ENCODE results near the gene PPP1R9B.

The PPP1R9B gene

DNA sequence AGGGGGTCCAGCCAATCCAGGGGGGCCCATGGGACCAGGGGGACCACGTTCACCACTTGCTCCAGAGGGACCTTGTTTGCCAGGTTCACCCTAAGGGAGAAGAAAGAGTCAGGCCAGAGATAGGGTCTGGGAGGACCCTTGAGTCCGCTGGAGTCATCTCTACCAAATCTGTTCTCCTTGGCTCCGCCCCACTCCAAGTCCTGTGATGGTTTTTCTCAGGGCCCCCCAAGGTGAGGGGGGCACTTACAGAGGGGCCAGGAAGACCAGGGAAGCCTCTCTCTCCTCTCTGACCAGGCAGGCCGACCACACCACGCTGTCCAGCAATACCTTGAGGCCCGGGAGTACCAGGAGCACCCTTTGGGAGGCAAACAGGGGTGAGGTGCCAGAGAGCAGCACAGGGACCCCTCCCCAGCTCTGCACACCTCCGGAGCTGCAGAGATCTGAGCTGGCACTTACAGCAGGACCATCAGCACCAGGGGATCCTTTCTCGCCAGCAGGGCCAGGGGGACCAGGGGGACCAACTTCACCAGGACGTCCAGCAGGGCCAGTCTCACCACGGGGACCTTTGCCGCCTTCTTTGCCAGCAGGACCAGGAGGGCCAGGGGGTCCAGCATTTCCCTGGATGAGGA is 38.6 kb upstream of the PPP1R9B start:
- H3K4me3 ChIP-seq (ENCODE audit: low read depth, low read length), result no peak overlapping the region
- no peak for DNase-seq (ENCODE audit: low read depth)

DNA sequence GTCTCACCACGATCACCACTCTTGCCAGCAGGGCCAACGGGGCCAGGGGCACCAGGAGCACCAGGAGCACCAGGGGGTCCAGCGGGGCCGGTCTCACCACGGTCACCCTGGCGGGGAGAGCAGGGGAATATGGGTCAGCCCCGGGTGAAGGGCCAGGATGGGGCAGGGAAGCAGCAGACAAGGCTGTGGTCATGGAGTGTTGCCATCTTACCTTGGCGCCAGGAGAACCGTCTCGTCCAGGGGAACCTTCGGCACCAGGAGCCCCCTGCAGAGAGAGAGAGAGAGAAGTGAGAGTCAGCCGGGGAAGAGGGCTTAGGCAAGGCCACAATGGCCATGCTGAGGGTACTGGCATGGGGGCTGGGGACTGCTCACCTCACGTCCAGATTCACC is 38.0 kb upstream of the PPP1R9B start:
- no peak for DNase-seq (ENCODE audit: low read depth)
- no peak overlapping the region for H3K4me3 ChIP-seq (ENCODE audit: low read depth, low read length)

DNA sequence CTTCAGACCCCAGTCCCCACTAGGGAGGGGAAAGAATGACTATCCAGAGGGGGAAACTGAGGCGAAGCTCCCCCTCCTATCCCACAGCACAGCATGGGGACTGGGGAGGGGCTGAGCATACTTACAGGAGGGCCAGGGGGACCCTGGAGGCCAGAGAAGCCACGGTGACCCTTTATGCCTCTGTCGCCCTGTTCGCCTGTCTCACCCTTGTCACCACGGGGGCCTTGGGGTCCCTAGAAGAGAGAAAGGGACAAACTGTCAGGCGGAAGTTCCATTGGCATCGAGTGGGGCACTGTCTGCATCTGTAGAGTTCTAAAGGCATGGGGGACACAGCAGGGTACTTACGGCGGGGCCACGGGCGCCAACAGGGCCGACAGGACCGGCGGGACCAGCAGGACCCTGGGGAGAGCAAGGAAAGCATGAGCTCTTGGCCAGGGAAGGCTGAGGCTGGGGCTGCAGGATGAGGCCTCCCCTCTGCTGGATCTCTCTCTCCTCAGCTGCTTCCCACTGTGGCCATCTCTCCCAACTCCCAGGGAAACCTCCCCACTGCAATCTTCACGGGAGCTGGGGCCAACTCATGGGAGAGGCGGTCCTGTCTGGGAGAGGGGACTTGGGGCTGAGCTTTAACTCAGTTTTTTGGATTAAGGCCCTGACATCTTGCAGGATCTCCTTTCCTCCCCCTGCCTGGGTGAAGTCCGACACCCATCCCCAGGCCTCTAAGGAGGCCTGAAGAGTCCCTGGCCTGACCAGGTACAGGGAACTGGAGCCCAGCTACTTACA is 37.5 kb upstream of the PPP1R9B start:
- no peak for DNase-seq (ENCODE audit: low read depth)
- H3K4me3 ChIP-seq (ENCODE audit: low read depth, low read length), result no peak overlapping the region

DNA sequence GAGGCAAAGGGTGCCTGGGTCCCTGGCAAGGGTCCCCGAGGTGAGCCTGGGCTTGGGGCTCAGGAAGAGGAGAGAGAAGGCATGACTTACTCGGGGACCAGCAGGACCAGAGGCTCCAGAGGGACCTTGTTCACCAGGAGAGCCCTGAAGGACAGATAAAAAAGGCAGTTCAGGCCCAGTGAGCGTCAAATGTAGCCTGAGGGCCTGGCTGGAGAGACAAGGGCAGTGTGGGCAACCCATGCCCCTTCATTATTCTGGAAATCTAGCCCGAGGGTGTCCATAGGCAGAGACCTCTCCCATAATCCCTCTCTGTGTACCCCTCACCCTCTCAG is 36.9 kb upstream of the PPP1R9B start:
- H3K4me3 ChIP-seq (ENCODE audit: low read depth, low read length), result no peak overlapping the region
- DNase-seq (ENCODE audit: low read depth), result no peak

DNA sequence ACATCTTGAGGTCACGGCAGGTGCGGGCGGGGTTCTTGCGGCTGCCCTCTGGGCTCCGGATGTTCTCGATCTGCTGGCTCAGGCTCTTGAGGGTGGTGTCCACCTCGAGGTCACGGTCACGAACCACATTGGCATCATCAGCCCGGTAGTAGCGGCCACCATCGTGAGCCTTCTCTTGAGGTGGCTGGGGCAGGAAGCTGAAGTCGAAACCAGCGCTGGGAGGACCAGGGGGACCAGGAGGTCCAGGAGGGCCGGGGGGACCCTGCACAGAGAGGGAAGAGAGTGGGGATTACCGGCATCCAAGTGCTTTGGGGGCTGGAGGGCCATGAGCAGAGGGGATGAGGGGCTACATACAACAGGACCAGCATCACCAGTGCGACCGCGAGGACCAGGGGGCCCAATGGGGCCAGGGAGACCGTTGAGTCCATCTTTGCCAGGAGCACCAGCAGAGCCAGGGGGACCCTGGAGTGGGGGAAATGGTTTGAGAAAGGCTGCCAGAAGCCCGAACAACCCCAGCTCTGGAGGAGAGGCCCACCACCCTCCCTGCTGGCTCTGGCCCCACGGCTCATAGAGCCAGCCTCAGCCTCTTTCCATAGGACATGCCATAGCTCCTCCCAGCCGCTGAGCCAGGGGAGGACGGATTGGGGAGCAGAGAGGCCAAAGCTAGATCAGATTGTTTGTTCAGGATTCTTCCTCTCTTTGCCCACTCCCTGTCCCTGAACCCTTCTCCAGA is 36.4 kb upstream of the PPP1R9B start:
- H3K4me3 ChIP-seq (ENCODE audit: low read depth, low read length), result no peak overlapping the region
- DNase-seq (ENCODE audit: low read depth), result no peak

DNA sequence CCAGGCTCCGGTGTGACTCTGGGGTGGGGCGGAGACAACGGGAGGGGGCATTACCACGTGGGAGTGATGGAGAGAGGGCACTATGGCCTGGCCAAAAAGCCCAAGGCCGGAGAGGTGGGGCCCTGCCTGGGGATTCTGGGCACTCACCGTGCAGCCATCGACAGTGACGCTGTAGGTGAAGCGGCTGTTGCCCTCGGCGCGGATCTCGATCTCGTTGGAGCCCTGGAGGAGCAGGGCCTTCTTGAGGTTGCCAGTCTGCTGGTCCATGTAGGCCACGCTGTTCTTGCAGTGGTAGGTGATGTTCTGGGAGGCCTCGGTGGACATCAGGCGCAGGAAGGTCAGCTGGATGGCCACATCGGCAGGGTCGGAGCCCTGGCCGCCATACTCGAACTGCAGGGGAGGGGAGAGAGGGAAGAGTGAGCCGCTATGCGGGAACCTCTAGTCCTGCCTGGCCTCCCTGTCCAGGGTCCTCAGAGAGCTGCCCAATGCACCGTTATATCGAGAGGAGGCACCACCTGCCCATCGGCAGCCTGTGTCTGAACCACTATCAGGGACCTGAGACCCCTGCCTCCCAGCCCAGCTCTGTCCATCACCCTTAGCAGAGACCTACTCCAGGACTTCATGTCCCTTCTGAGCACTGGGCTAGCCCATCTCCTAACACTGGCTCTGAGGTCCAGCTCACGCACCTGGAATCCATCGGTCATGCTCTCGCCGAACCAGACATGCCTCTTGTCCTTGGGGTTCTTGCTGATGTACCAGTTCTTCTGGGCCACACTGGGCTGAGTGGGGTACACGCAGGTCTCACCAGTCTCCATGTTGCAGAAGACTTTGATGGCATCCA is 35.4 kb upstream of the PPP1R9B start:
- no peak for DNase-seq (ENCODE audit: low read depth)
- no peak overlapping the region for H3K4me3 ChIP-seq (ENCODE audit: low read depth, low read length)

DNA sequence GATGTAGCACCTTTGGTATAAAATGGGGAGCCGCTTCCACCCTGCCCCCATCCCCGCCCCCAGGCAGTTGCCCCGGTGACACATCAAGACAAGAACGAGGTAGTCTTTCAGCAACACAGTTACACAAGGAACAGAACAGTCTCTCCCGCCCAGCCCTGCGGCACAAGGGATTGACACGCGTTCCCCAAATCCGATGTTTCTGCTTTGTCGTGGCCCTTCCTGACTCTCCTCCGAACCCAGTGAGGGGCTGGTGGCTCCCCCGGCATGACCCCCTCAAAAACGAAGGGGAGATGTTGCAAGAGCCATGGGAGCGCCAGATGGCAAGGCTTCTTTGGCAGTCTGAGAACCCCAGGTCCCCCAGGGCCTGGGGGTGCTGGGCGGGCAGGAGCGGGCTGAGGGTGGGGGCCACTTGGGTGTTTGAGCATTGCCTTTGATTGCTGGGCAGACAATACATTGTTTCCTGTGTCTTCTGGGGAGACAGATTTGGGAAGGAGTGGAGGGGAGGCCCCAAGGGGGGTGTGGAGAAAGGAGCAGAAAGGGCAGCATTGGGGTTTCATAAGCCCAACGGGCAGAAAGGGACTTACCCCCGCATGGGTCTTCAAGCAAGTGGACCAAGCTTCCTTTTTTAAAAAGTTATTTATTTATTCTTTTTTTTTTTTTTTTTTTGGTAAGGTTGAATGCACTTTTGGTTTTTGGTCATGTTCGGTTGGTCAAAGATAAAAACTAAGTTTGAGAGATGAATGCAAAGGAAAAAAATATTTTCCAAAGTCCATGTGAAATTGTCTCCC is 34.3 kb upstream of the PPP1R9B start:
- DNase-seq (ENCODE audit: low read depth), result no peak
- no peak overlapping the region for H3K4me3 ChIP-seq (ENCODE audit: low read depth, low read length)

DNA sequence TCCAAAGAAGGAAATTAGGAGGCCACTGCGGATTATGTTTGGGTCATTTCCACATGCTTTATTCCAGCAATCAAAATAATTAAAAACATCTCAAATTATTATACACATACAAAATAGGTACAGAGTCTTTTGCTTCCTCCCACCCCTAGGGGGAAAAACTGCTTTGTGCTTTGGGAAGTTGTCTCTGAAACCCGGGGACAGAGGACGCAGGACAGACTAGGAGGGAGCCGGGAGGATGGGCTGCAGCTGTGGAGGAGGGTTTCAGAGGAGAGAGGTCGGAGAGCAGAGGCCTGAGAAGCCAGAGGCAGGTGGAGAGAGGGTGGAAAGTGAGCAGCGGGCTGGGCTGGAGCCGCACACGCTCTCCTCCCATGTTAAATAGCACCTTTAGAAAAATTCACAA is 33.6 kb upstream of the PPP1R9B start:
- DNase-seq (ENCODE audit: low read depth), result no peak
- no peak overlapping the region for H3K4me3 ChIP-seq (ENCODE audit: low read depth, low read length)

DNA sequence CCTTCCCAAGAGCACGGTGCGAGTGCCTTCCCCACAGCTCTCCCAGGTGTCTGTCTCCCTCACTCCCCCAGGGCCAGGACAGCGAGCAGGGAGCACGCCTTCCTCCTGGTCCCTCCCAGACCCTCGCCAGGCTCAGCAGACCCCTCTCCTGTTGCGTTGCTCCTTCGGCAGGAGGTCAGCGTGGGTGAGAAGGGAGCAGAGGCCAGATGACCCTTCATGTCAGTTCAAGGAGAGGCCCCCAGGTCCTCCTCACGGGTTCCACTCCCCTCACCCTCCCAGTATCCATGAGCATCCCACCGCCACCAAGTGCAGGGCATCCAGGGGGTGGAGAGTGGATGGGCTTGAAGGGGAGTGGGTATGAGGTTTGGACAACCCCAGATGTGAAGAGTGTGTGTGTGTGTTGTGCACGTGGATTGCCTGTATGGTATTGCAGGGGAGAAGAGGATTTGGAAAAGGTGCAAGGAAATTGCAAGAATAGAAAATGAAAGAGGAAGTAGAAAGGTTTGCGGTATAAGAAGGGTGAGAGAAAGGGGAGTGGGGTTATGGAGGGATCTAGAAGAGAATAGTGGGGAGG is 33.0 kb upstream of the PPP1R9B start:
- H3K4me3 ChIP-seq (ENCODE audit: low read depth, low read length), result no peak overlapping the region
- no peak for DNase-seq (ENCODE audit: low read depth)

DNA sequence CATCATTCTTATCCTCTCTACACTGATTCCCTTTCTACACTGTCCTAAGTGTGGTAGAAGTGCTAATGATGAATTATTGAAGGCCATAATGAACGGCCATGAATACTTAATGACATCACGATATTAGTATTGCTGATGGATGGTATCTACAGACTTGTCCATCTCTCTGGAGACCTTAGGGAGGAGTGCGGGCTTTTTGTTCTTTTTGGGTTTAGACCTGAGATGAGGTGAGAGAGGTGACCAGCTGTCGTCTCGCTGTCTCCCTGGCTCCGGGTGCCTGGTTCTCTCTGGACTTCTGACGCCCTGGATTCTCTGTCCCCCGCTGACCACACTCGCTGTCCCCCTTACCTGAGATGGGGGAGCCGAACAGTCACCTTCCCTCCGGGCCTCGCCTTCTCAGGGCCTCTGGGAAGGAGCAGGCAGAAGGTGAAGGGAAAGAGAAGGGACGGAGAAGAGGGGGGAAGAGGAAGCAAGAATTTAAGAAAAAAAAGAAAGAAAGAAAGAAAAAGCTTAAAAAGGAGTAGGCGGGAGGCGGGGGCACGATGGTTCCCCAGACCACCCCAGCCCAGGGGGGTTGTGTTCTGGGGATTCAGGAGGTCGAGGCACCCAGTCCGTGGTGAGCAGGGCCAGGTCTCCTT is 32.4 kb upstream of the PPP1R9B start:
- no peak overlapping the region for H3K4me3 ChIP-seq (ENCODE audit: low read depth, low read length)
- DNase-seq (ENCODE audit: low read depth), result no peak

DNA sequence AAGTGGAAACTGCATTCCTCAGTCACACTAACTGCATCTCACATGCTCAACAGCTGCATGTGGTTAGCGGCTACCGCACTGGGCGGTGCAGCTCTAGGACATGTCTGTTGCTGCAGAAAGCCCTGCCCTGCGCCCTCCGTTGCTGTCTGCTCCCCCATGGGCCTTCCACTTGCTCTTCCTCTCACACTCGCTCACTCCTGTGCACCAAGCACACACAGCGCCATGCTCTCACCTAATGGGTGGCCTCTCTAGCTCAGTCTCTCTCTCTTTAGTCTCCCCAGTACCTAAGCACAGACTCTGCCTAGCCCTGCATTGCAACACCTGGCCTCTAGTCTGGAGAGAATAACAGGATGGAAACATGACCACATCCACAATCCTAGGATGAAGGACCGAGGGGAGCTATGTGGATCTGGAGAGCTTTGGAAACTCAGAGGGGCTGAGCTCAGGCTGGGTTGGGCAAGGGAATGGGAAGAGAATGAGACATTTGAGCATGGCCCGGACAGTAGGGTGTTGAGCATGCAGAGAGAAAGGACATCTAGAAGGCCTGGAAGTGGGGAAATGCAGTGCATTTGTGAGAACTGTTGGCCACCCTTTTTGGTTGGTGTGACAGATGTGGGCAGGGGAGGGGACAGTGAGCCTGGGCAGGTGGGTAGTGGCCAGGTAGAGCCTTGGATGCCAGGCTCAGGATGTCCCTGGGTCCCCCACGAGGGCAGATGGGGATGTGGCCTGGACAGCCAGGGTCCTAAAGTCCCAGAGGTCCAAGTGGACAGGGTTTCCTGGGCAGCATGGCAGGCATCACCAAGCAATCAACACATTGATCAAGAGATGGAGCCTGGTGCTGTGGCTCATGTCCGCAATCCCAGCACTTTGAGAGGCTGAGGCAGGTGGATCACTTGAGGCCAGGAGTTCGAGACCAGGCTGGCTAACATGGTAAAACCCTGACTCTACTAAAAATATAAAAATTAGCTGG is 31.4 kb upstream of the PPP1R9B start:
- no peak for DNase-seq (ENCODE audit: low read depth)
- H3K4me3 ChIP-seq (ENCODE audit: low read depth, low read length), result no peak overlapping the region

DNA sequence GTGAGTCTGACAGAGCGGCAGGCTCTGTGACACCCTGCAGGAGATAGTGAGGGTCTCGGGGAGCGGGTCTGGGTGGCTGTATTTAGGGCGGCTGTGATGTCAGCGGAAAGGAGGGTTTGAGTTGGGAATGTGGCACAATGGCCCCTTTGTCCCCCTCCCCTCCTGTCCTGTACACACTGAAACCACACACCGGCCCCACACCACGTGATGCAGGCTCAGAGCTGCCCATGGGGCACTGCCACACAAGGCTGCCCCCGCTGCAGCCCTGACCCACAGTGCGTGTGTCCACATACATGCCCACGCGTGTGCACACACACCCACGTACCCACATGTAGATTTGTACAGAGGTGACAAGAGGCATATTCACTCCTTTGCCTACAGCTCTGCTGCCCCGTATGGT is 30.7 kb upstream of the PPP1R9B start:
- no peak overlapping the region for H3K4me3 ChIP-seq (ENCODE audit: low read depth, low read length)
- no peak for DNase-seq (ENCODE audit: low read depth)

DNA sequence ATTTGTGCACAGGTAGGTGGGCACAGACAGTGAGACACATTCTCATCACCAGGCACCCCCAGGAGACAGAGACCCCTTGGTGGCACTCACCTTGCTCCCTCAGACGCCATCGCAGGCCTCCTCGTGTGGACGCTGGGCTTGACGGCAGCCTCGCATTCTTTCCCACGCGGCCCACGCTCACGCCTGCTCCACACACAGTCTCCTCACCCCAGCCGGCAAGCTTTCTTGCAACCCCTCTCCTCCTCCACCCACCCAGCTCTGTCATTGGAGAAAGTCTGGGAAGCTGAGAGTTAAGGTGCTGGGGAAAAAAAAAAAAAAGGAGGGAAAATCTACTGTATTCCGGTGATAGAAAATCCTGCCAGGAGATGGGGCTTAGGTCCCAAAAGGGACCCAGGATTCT is 30.1 kb upstream of the PPP1R9B start:
- no peak for DNase-seq (ENCODE audit: low read depth)
- H3K4me3 ChIP-seq (ENCODE audit: low read depth, low read length), result no peak overlapping the region

DNA sequence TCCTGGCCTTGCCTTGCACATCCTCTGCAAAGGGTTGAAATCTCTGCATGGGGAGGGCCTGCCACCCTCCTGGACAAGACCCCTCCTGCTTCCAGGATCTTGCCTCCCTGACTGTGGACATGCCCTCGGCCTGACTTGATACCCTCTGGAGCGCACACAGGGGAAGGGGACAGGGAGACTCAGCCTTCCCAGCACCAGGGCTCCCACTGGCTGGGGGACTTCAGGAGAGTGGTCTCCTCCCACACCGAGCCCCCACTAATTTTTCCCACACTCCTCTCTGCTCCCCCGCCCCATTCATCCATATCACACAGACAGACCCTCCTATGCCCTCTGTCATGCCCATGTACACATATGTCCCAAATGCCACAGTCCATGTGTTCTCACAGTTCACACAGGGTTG is 29.6 kb upstream of the PPP1R9B start:
- no peak for DNase-seq (ENCODE audit: low read depth)
- H3K4me3 ChIP-seq (ENCODE audit: low read depth, low read length), result no peak overlapping the region

DNA sequence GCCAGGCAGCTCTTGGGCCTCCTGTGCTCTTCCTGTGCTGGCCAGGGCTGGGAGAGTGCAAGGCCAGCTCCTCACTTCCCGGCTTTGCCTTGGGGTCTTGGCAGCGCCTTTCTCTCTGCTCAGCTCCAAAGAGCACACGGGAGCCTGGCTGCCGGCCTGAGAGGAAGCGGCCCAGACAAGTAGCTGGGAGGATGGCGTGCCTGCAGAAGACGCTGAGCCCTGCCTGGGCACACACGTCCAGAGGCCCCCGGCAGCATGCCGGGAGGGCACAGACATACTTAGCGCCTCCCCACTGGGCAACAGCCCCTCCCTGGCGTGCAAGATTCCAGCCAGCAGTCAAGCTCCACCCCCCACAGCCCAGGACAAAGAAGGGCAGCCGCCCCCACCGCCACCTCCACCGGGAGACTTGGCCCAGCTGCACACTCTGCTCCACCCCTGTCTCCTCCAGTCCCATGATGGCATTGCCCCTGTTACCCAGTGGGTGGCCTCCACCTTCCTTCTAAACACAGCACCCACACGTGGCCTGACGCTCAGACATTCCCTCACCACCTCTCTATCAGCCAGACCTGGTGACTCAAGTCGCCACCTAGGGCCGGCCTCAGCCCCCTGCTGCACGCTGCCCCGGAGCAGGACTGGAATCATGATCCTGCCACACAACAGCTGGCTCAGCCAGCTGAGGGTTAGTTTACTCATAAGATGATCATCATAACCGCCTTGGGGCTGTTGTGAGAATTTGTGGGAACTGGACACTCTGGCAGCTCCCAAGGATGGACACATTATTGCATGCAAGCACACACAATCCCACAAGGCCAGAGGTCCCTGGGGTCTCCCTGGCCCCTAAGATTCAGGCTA is 27.7 kb upstream of the PPP1R9B start:
- no peak overlapping the region for H3K4me3 ChIP-seq (ENCODE audit: low read depth, low read length)
- DNase-seq (ENCODE audit: low read depth), result peak; percentile 94

DNA sequence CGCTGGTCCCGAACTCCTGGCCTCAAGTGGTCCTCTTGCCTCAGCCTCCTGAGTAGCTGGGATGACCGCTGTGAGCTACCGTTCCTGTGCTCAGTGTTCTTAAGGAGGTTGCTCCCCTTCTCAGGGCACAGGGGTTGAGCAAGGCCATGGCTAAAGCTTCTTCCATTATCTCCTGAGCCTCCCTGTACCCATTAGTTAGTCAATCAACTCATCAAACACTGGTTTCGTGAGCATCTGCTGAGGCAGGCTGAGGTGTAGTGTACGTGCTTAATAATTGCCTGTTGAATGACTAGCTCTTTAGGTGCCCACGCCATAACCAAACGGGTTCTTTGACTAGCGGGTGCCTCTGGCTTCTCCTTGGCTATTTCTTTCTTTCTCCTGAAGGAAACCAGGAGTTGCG is 27.0 kb upstream of the PPP1R9B start:
- no peak overlapping the region for H3K4me3 ChIP-seq (ENCODE audit: low read depth, low read length)
- DNase-seq (ENCODE audit: low read depth), result no peak

Measured in skeletal muscle cell (primary cell).